Thyroid gland (tissue), 4 donors: ENCODE measurements around the gene RBCK1. TPM values are rescaled to one million over a fixed set of nuclear protein-coding genes. Genes with fewer than 3 reads are reported as not detected.

Experiments used
- DNase-seq, 2 donors: peaks; one replicate each; pipeline ENCODE4 v3.0.0-alpha.2; 2019
- H3K27ac ChIP-seq, 3 donors: fragments of 200-600 bp; sonication (generic); 1 replicate in 2 of 3; 2 replicates in 1 of 3; pipeline ENCODE4 v1.5.1; 2016 to 2019; ENCODE audit warnings: mild to moderate bottlenecking in 1 of 3, moderate library complexity in 1 of 3
- H3K27me3 ChIP-seq: fragments of 200-600 bp; sonication (generic); one replicate; pipeline ENCODE4 v1.5.1; 2019
- H3K36me3 ChIP-seq, 2 donors: fragments of 200-600 bp; sonication (generic); one replicate each; pipeline ENCODE4 v1.5.1; 2016 to 2019
- H3K4me1 ChIP-seq, 2 donors: fragments of 200-600 bp; sonication (generic); one replicate each; pipeline ENCODE4 v1.5.1; 2017 to 2019
- H3K4me3 ChIP-seq, 3 donors: fragments of 200-600 bp; sonication (generic); replicated peaks in 1 of 3; 1 replicate in 2 of 3; 2 replicates in 1 of 3; pipeline ENCODE4 v1.5.1; 2016; ENCODE audit warnings: mild to moderate bottlenecking in 1 of 3
- H3K9me3 ChIP-seq: fragments of 200-600 bp; sonication (generic); one replicate; pipeline ENCODE4 v1.5.1; 2017
- CTCF ChIP-seq, 6 experiments: fragments of 200-600 bp in 3 of 6; fragments of 450-650 bp in 3 of 6; sonication (generic) in 3 of 6; IDR thresholded peaks; one replicate each; pipeline ENCODE4 v1.5.1; 2016 to 2019; ENCODE audit warnings: antibody characterized with exemption in 6 of 6, mild to moderate bottlenecking in 2 of 6, inconsistent platforms in 1 of 6, moderate library complexity in 1 of 6
- POLR2A ChIP-seq, 2 donors: fragments of 450-650 bp; IDR thresholded peaks; one replicate each; pipeline ENCODE4 v1.6.1; 2017; ENCODE audit warnings: antibody characterized with exemption in 2 of 2, mild to moderate bottlenecking in 2 of 2, moderate library complexity in 1 of 2
- WGBS, 2 donors: methylation state at CpG; one replicate each; pipeline ENCODE4 v1.1.5; 2017; 5-methylcytosine and 5-hydroxymethylcytosine counted together
- intact Hi-C: fragments of 100-400 bp; cut with DNase I; formaldehyde crosslinking; loops from one replicate; pipeline ENCODE4 v1.15.1; 2023
- total RNA-seq, 4 donors: library from RNA; depleted of rRNA; stranded (reverse); fragments of >200 nt; gene quantifications; one replicate each; pipeline ENCODE4 v1.2.3, GENCODE V29; 2016

RBCK1 gene
- total RNA-seq, 4 donors from 2014 or later, result 49.2 to 90.2 (median 71.0) TPM

DNA sequence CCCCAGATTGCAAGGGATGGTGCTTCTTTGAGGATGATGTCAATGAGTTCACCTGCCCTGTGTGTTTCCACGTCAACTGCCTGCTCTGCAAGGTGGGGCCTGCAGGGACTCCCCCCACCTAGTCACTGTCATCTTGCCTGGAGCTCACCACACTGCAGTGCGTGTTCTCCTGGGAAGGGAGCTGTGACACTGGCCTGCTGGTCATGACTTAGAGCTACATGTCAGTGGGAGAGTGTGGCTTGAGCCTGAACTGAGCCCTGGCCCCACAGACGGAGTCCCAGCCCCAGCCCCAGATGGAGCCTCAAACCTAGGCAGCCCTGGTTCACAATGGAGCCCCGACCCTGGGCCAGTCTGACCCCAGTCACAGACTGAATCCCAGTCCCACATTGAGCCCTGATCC lies 19.3 kb downstream of the RBCK1 start:
- no peak for DNase-seq
- peaks cover 5 to 15% of the 10 kb centered on the region in 2 donors for H3K36me3 ChIP-seq
- intact Hi-C loops, result no loop called here
- no peaks in the 10 kb centered on the region for H3K27me3 ChIP-seq
- H3K27ac ChIP-seq, result no peak overlapping the region
- no peaks in the 10 kb centered on the region for H3K9me3 ChIP-seq
- 91 to 95% methylated on average over 3 to 4 of the region's 4 CpGs for WGBS, 2 donors
- no peaks in the 10 kb centered on the region for H3K4me1 ChIP-seq
- no peak for TF ChIP-seq POLR2A (IDR thresholded peaks at IDR 0.05)
- TF ChIP-seq CTCF (IDR thresholded peaks at IDR 0.05), result no peak
- no peak overlapping the region for H3K4me3 ChIP-seq

- no peak for TF ChIP-seq CTCF (IDR thresholded peaks at IDR 0.05)
- no peak for TF ChIP-seq POLR2A (IDR thresholded peaks at IDR 0.05)
- no peaks in the 10 kb centered on the region for H3K27me3 ChIP-seq
- no peaks in the 10 kb centered on the region for H3K9me3 ChIP-seq
- no peak overlapping the region for H3K4me3 ChIP-seq
- DNase-seq, result no peak
- H3K27ac ChIP-seq, result no peak overlapping the region
- H3K4me1 ChIP-seq, result no peaks in the 10 kb centered on the region
- peaks cover 3 to 9% of the 10 kb centered on the region in 2 donors for H3K36me3 ChIP-seq
- 97 to 99% methylated on average over 14 of the region's 14 CpGs for WGBS, 2 donors
- intact Hi-C loops, result no loop called here
Observed at GRCh38 chr20:427849-428657, 20.0 kb downstream of the RBCK1 start.

GRCh38 chr20:428658-429200 lies 20.6 kb downstream of the RBCK1 start:
- H3K9me3 ChIP-seq, result no peaks in the 10 kb centered on the region
- 95 to 97% methylated on average over 4 to 11 of the region's 14 CpGs for WGBS, 2 donors
- peaks cover 3 to 9% of the 10 kb centered on the region in 2 donors for H3K36me3 ChIP-seq
- no peak overlapping the region for H3K27ac ChIP-seq
- intact Hi-C loops, result no loop called here
- H3K4me3 ChIP-seq, result no peak overlapping the region
- DNase-seq, result no peak
- H3K27me3 ChIP-seq, result no peaks in the 10 kb centered on the region
- no peak for TF ChIP-seq POLR2A (IDR thresholded peaks at IDR 0.05)
- no peak for TF ChIP-seq CTCF (IDR thresholded peaks at IDR 0.05)
- no peaks in the 10 kb centered on the region for H3K4me1 ChIP-seq

DNA sequence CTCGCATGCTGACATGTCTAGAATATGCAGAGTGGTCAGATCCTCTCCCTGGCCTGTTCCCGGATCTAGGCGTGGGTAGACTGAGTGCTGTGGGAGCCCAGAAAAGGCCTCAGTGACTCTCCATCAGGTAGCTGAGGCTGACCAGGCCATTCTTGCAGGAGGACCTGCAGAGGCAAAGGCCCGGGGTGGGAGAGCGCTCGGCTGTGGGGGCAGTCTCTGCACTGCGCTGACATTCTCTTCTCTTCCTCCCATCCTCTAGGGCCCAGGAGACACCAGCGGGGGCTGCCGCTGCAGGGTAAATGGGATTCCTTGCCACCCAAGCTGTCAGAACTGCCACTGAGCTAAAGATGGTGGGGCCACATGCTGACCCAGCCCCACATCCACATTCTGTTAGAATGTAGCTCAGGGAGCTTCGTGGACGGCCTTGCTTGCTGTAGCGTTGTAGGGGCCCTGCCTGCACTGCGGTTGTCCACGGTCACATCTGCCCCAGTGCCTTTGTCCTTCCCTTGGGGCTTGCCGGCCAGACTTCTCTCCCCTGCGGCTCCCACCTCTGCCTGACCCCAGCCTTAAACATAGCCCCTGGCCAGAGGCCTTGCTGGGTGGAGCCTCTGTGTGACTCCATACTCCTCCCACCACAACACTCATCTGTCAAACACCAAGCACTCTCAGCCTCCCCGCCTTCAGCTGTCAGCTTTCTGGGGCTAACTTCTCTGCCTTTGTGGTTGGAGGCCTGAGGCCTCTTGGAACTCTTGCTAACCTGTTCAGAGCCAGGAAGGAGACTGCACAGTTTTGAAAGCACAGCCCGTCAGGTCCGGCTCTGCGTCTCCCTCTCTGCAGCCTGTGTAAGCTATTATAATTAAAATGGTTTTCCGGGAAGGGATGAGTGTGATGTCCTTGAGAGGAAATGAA lies 22.2 kb downstream of the RBCK1 start:
- Histone ChIP-seq H3K36me3 (peaks cover 3 to 14% of the 10 kb centered on the region in 2 donors), H3K4me3 (no peak overlapping the region), H3K9me3 (no peaks in the 10 kb centered on the region), H3K27me3 (no peaks in the 10 kb centered on the region), H3K4me1 (no peaks in the 10 kb centered on the region), H3K27ac (no peak overlapping the region)
- no peak for DNase-seq
- intact Hi-C loops, result loop anchor here (10.0 kb wide), 1 partner anchor 76 kb away; no protein-coding TSS in a partner anchor
- no peak for TF ChIP-seq CTCF (IDR thresholded peaks at IDR 0.05)
- TF ChIP-seq POLR2A (IDR thresholded peaks at IDR 0.05), result no peak
- WGBS, 2 donors, result 82 to 85% methylated on average over 20 to 21 of the region's 21 CpGs
